GM23248 (cell line): Measurements from ENCODE around the gene FRAT1. TPM values are rescaled to one million over a fixed set of nuclear protein-coding genes. Genes with fewer than 3 reads are reported as not detected.

ENCODE experiments used
- DNase-seq: peaks from one replicate; pipeline ENCODE4 v3.0.0-alpha.2; 2015
- H2AFZ ChIP-seq: fragments of 200-600 bp; sonication (generic); 2 replicates; pipeline ENCODE4 v1.6.1; 2016; ENCODE audit warnings: antibody characterized with exemption
- H3F3A ChIP-seq: fragments of 200-600 bp; sonication (generic); 2 replicates; pipeline ENCODE4 v1.6.1; 2016; ENCODE audit warnings: mild to moderate bottlenecking, antibody characterized with exemption, mixed run types; ENCODE audit not compliant: insufficient read depth
- H3K27ac ChIP-seq: fragments of 200-600 bp; sonication (generic); 2 replicates; pipeline ENCODE4 v1.5.1; 2016; ENCODE audit warnings: mild to moderate bottlenecking
- H3K27me3 ChIP-seq: fragments of 200-600 bp; sonication (generic); replicated peaks from 2 replicates; pipeline ENCODE4 v1.6.1; 2016; ENCODE audit warnings: mild to moderate bottlenecking; ENCODE audit not compliant: insufficient read depth
- H3K36me3 ChIP-seq: fragments of 200-600 bp; sonication (generic); 2 replicates; pipeline ENCODE4 v1.6.1; 2016; ENCODE audit warnings: low read depth, mild to moderate bottlenecking
- H3K4me1 ChIP-seq: fragments of 200-600 bp; sonication (generic); 2 replicates; pipeline ENCODE4 v1.6.1; 2016; ENCODE audit warnings: mild to moderate bottlenecking; ENCODE audit not compliant: insufficient read depth
- H3K4me2 ChIP-seq: fragments of 200-600 bp; sonication (generic); one replicate; pipeline ENCODE4 v1.6.1; 2016; ENCODE audit warnings: mild to moderate bottlenecking; ENCODE audit not compliant: unreplicated experiment
- H3K4me3 ChIP-seq: fragments of 200-600 bp; sonication (generic); 2 replicates; pipeline ENCODE4 v1.5.1; 2016; ENCODE audit warnings: mild to moderate bottlenecking
- H3K79me2 ChIP-seq: fragments of 200-600 bp; sonication (generic); 2 replicates; pipeline ENCODE4 v1.6.1; 2016; ENCODE audit warnings: mild to moderate bottlenecking; ENCODE audit not compliant: insufficient read depth
- H3K9ac ChIP-seq: fragments of 200-600 bp; sonication (generic); 2 replicates; pipeline ENCODE4 v1.6.1; 2016; ENCODE audit warnings: mild to moderate bottlenecking
- H3K9me2 ChIP-seq: fragments of 200-600 bp; sonication (generic); 2 replicates; pipeline ENCODE4 v1.6.1; 2016; ENCODE audit warnings: mixed run types, mild to moderate bottlenecking, moderate library complexity; ENCODE audit not compliant: insufficient read depth
- H3K9me3 ChIP-seq: fragments of 200-600 bp; sonication (generic); one replicate; pipeline ENCODE4 v1.6.1; 2017; ENCODE audit warnings: low read depth
- H4K20me1 ChIP-seq: fragments of 200-600 bp; sonication (generic); 2 replicates; pipeline ENCODE4 v1.6.0; 2016; ENCODE audit not compliant: insufficient read depth
- EZH2 ChIP-seq: fragments of 200-600 bp; sonication (generic); IDR thresholded peaks from 2 replicates; pipeline ENCODE4 v1.6.1; 2018; ENCODE audit warnings: antibody characterized with exemption, mild to moderate bottlenecking; ENCODE audit not compliant: insufficient read depth, poor library complexity, severe bottlenecking
- EZH2phosphoT487 ChIP-seq: fragments of 200-600 bp; sonication (generic); IDR thresholded peaks from 2 replicates; pipeline ENCODE4 v1.6.1; 2018; ENCODE audit warnings: antibody characterized with exemption, moderate library complexity, mild to moderate bottlenecking, low read depth; ENCODE audit not compliant: insufficient read depth
- WGBS, 2 experiments: methylation state at CpG; one replicate each; pipeline ENCODE4 v1.1.6; 2015 to 2017; ENCODE audit warnings: low lambda C conversion rate in 2 of 2, low coverage in 1 of 2; ENCODE audit errors: missing lambda C conversion rate in 2 of 2; 5-methylcytosine and 5-hydroxymethylcytosine counted together
- in situ Hi-C: fragments of 300-500 bp; cut with MboI; formaldehyde crosslinking; loops from 2 replicates; pipeline ENCODE4 v1.15.0; 2020
- polyA plus RNA-seq: library from polyadenylated mRNA; unstranded; fragments of >200 nt; fragmentation: Nextera tagmentation; extraction: Ambion mirVana; gene quantifications from 2 replicates; pipeline ENCODE4 v1.2.1, GENCODE V29; 2016
- total RNA-seq: library from RNA; depleted of rRNA; stranded (reverse); fragments of >200 nt; shearing (Covaris generic); gene quantifications from 2 replicates; pipeline ENCODE4 v1.2.3, GENCODE V29; 2014

FRAT1 gene
- total and polyA plus RNA-seq, 2 experiments from 2014 or later: 0.44 to 1.8 TPM

DNA sequence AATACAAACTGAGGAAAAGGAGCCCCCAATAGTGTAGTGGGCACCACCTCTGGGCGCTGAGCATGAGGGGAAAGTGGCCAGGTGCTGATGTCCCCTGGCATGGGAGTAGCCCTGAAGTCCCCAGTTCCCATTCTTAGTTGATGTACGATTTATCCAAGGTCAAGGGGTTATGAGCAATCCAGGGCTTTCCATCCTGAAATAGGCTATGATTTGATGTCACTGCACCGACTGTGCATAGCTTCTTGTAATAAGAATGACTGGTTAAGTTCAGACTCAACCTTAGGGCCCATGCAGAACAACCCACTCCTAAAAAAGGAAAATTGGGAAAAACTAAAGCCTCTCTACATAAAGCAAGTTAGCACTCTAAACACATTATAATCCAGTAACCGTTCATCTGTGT is 4.4 kb downstream of the FRAT1 start:
- in situ Hi-C loops: no loop called here
- Histone ChIP-seq H2AFZ (no peak overlapping the region), H4K20me1 (no peaks in the 10 kb centered on the region), H3K9me2 (no peaks in the 10 kb centered on the region), H3K4me2 (no peak overlapping the region), H3K36me3 (no peaks in the 10 kb centered on the region), H3K9me3 (no peaks in the 10 kb centered on the region), H3K4me1 (peaks cover 9% of the 10 kb centered on the region; the same call in 1 of the 2 replicates), H3F3A (no peaks in the 10 kb centered on the region), H3K9ac (no peak overlapping the region), H3K4me3 (no peak overlapping the region), H3K27ac (no peak overlapping the region), H3K79me2 (no peaks in the 10 kb centered on the region), H3K27me3 (no peaks in the 10 kb centered on the region)
- DNase-seq: no peak
- TF ChIP-seq EZH2phosphoT487 (no peak), EZH2 (no peak)
- WGBS, 2 experiments: 82 to 84% methylated on average over 4 of the region's 4 CpGs

DNA sequence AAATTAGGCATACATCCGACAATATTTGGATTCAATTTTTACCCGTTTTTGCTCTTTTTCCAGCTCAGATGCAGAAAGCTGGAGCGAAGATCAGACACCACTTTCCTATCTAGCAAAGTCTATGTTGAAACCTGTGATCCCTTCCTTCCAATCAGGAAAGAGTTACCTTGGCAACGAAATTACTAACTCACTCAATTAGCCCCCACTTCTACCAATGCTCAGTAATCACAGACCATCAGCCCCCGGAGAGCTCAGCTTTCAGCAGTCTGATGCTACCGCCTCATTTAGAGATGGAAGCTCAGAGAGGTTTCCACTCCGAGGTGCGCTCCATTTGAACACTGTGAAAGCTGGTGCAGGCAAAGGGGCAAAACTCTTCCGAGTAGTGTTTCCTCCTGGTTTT is 6.7 kb downstream of the FRAT1 start:
- H2AFZ ChIP-seq: no peak overlapping the region
- no peaks in the 10 kb centered on the region for H3K36me3 ChIP-seq
- no peaks in the 10 kb centered on the region for H3K4me1 ChIP-seq
- no peaks in the 10 kb centered on the region for H4K20me1 ChIP-seq
- H3K9ac ChIP-seq: no peak overlapping the region
- in situ Hi-C loops: no loop called here
- DNase-seq: no peak
- no peaks in the 10 kb centered on the region for H3K9me3 ChIP-seq
- H3F3A ChIP-seq: no peaks in the 10 kb centered on the region
- H3K27me3 ChIP-seq: no peaks in the 10 kb centered on the region
- WGBS, 2 experiments: 80 to 82% methylated on average over 9 of the region's 9 CpGs
- H3K79me2 ChIP-seq: peaks cover 18% of the 10 kb centered on the region
- H3K9me2 ChIP-seq: no peaks in the 10 kb centered on the region
- H3K27ac ChIP-seq: no peak overlapping the region
- H3K4me3 ChIP-seq: no peak overlapping the region
- H3K4me2 ChIP-seq: no peak overlapping the region
- TF ChIP-seq EZH2phosphoT487 (no peak), EZH2 (no peak)

DNA sequence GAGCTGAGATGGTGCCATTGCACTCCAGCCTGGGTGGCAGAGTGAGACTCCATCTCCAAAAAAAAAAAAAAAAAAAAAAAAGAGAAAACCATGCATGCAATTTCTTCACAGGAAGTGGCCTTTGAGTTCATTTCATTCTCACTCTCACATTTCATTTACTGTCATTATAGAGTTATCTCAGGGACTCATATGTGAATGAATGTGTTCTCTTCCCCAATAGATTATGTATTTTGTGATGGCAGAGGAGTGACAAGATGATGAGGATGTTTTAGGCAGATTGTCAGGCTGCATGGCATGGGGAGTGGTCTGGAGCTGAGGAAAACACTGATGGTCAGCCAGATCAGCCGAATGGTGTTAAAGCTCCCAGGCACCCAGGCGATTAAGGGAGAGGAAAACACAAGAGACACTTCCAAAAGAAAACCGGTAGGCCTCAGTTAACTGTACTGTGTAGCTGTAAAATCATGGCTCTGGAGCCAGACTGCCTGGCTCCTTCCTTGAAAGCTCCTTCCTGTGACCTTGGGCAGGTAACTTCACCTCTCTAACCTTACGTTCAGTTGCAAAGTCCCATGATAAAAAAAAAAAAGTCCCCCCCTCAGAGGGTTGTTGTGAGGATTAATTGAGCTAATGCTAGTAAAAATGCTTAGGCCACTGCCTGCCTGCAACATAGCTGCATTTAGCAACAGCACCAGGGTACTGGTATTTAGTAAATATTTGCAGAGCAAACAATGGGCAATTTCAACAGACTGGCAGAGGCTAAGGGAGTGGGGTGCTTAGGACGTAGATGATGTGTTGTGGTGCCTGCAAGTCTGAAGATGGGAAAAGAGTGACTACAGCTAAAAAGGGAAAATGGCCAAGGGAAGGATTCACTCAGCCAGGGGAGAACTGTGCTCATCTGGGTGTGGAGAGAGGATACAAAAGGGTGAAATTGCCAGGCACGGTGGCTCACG is 8.6 kb downstream of the FRAT1 start:
- Histone ChIP-seq H4K20me1 (no peaks in the 10 kb centered on the region), H3K4me1 (peaks cover 13% of the 10 kb centered on the region), H3K4me3 (no peak overlapping the region), H3K27me3 (no peaks in the 10 kb centered on the region), H2AFZ (no peak overlapping the region), H3K9me3 (no peaks in the 10 kb centered on the region), H3K9ac (no peak overlapping the region), H3K36me3 (no peaks in the 10 kb centered on the region), H3F3A (peaks cover 8% of the 10 kb centered on the region), H3K79me2 (peaks cover 37% of the 10 kb centered on the region), H3K27ac (no peak overlapping the region), H3K4me2 (no peak overlapping the region), H3K9me2 (no peaks in the 10 kb centered on the region)
- TF ChIP-seq EZH2 (no peak), EZH2phosphoT487 (no peak)
- no peak for DNase-seq
- in situ Hi-C loops: no loop called here
- WGBS, 2 experiments: 65 to 71% methylated on average over 7 of the region's 7 CpGs

DNA sequence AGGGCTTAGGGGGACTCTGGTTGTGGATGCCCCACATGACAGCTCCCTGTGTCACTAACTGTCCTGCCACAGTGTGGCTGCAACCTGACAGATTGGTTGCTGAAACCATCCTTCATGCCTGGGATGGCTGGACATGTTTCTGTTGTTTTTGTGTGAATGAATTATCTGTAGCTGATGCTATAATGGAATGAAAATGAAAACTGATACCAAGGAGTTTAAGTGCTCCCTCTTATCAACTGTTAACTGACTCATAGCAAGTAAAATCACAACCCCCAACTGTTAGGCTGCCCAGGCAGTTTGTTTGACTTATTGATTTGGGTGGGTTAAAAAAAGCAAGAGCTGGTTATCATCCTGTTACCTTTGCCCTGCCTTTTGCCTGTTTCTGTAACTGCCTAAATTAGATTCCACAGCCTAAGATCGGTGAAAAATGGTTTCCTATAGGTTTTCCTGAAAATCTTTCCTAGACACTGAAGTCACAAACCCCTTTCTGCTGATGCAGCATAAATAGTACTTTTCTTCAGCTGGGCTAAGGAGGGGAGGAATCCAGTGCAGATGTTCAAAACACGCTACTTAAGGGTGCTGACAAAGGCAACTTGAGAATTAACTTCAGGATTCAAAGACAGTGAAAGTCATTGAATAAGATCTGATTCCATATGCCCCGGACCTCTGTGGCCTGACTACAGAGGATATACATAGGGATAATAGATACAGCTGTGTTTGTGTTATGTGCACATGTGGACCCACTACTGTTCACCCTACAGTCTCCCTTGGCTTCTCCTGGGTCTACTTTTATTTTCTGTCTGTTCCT is 9.8 kb downstream of the FRAT1 start:
- Histone ChIP-seq H3K9me2 (no peaks in the 10 kb centered on the region), H2AFZ (no peak overlapping the region), H3K27ac (no peak overlapping the region), H3K9me3 (no peaks in the 10 kb centered on the region), H3F3A (peaks cover 16% of the 10 kb centered on the region), H3K4me1 (peaks cover 13% of the 10 kb centered on the region), H3K79me2 (peaks cover 39% of the 10 kb centered on the region), H3K27me3 (no peaks in the 10 kb centered on the region), H3K4me3 (no peak overlapping the region), H4K20me1 (no peaks in the 10 kb centered on the region), H3K9ac (no peak overlapping the region), H3K4me2 (no peak overlapping the region), H3K36me3 (no peaks in the 10 kb centered on the region)
- TF ChIP-seq EZH2phosphoT487 (no peak), EZH2 (no peak)
- no peak for DNase-seq
- in situ Hi-C loops: no loop called here
- WGBS, 2 experiments: 55 to 57% methylated on average over 3 of the region's 3 CpGs
